Fibroblast of gingiva (primary cell): ENCODE data around the gene SLC24A3.

ENCODE experiments used
- DNase-seq: peaks from one replicate; pipeline ENCODE4 v3.0.0-alpha.2; 2011; ENCODE audit warnings: low read depth

SLC24A3 gene

GRCh38 chr20:19341348-19342053 lies 129.1 kb downstream of the SLC24A3 start:
- DNase-seq, result no peak

- DNase-seq, result no peak
Observed at GRCh38 chr20:19344341-19344740, 131.9 kb downstream of the SLC24A3 start.

DNA sequence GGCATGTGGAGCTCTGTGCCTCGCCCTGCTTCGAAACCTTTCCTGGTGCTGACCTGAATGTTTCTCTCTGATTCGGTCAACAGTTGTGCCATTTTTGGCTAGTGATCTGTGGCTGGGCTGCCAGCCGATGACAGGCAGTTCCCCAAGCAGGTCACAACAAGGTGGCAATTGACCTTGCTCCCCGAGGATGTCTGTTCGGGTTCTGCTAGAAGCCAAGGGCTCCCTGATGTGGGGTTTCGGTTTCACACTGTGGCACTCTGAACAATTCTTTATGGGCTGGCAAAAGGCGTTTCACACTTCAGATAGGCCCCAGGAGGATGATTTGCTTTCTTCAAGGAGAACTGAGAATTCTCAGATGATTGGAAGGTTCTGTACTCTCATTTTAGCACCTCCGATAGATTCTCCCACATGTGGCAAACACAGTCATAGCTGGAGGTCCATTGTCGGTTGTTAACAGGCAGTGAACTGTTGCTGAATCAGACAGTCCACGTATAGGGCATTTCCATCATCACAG lies 135.6 kb downstream of the SLC24A3 start:
- no peak for DNase-seq

- no peak for DNase-seq
Observed at GRCh38 chr20:19348582-19348981, 136.1 kb downstream of the SLC24A3 start.

DNA sequence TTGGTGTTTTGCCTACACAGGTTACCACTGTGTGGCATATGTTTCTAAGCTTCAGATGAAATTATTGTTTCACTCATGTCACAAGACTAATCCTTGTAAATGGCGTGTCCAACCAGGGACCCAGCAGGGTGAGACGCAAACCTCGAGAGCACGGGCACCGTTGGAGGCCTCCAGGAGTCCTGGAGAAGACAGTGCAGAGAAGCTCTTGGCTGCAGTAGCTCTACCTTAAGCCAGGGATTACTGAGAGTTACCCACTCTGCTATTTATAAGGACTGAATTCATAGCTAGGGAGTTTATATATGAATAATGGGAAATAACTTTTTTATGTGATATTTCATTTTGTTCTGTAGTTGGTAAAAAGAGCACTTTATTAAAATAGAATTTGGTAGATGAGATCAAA lies 137.4 kb downstream of the SLC24A3 start:
- DNase-seq, result no peak

GRCh38 chr20:19351542-19351941 lies 139.1 kb downstream of the SLC24A3 start:
- DNase-seq, result no peak

- peak; percentile 18 for DNase-seq
Observed at GRCh38 chr20:19354950-19355349, 142.5 kb downstream of the SLC24A3 start.

DNA sequence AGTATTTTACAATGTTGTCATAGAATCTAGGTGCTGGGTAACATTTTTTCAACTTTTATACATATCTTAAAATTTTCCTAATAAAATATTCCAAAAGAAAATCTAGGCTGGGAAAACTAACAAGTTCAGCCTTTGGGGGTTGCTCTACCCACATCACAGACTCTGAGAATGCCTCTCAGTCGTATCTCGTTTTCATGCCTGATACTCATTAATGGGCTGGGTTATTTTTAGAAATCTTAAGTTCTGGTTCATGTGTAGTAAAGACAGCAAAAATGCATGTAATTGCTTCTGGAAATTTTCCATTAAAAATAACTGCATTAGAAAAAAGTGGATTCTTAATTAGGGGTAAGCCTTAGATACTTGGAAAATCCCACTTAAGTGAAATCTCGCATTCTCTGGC lies 149.3 kb downstream of the SLC24A3 start:
- no peak for DNase-seq

- no peak for DNase-seq
Observed at GRCh38 chr20:19363476-19363875, 151.0 kb downstream of the SLC24A3 start.

DNA sequence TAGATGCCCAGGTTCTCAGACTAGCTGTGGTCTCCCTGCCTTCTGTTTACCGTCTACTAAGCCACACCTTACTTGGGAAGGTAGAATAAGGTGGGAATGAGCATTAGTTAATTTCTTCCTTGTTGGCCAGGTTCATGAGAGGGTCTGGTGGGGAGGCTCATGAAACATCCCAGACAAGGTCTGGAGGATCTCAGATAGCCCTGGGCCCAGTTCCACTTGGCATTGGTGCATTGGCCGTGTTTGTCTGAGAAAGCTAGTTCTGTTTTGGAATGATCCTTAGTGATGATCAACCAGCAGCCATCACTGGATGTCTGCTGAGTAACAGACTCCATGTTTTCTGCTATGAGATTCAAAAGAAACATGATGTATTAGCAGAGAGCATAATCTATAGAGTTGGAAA lies 155.1 kb downstream of the SLC24A3 start:
- no peak for DNase-seq

- no peak for DNase-seq
Observed at GRCh38 chr20:19368351-19368750, 155.9 kb downstream of the SLC24A3 start.

- no peak for DNase-seq
Observed at GRCh38 chr20:19370076-19371075, 157.9 kb downstream of the SLC24A3 start.

GRCh38 chr20:19371112-19371511 lies 158.7 kb downstream of the SLC24A3 start:
- DNase-seq, result no peak

DNA sequence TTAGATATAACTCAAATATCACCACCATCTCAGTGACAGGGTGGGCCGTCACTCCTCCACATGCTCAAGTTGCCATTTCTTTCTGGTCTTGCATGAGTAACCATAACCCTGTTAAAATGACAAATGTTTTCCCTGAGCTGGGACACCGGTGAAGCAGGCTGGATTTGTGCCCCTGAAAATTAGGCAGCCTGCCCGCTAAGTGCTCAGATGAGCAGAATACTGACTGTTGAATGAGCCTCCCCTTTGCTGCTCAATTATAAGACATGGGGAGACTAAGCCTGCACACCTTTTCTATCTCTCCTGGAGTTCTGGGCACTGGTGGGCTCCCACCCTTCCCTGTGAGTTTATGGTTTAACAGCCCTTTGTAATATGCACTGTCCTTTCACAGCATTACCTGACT lies 161.8 kb downstream of the SLC24A3 start:
- DNase-seq, result no peak

GRCh38 chr20:19375395-19375794 lies 163.0 kb downstream of the SLC24A3 start:
- DNase-seq, result no peak

DNA sequence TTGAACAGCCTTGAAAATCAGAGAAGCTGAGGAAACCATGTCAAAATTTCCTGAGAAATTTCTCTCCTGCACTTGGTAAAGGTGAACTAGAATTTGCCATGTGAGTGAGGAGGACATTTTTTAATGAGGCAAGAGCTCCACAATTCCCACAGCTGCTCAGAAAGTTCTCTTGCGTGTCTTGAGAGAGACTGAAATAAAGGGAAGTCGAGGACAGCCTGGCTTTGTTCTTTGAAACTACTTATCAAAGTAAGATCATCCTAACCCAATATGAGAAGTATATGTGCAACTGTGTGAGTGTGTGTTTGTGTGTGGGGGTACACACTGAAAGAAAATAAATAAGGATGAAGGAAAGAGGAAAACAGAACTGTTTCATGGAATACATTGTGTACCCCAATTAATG lies 163.4 kb downstream of the SLC24A3 start:
- DNase-seq, result no peak

- DNase-seq, result no peak
Observed at GRCh38 chr20:19376451-19377229, 164.2 kb downstream of the SLC24A3 start.

DNA sequence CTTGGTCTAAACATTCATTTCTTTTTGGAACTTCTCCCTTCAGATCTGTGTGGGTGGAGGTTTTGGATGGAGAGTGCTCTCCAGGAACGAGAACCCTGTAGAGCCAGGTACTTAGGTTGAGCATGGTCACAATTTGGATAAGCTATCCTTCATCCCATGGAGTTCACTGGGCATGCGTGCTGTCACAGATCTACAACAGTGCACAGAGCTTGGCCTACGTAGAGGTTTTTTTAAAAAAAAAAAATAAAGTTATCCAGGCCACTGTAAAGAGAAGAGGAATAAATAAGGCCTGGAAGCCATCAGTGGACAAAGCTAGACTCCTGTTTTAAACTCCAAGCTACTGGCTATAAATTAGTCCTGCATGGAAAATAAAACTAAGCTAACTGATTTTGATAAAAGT lies 165.6 kb downstream of the SLC24A3 start:
- no peak for DNase-seq

DNA sequence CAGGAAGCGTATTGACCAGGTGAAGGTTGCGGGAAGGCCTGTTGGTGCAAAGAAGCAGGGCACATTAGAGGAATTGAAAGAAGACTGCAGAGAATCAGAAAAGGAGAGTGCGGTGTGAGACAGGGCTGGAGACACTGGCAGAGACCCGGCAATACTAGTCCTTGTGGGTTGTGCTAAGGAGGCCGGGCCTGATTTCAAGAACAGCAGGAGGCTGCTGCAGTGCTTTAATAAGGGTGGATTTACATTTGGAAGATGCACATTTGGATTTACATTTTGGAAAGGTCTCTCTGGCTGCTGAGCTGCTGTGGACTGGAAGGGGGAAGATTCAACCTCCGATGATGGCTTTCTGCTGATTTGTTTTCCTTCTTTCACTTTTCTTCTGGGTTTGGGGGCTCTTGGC lies 167.8 kb downstream of the SLC24A3 start:
- DNase-seq, result no peak

GRCh38 chr20:19381947-19382346 lies 169.5 kb downstream of the SLC24A3 start:
- no peak for DNase-seq

DNA sequence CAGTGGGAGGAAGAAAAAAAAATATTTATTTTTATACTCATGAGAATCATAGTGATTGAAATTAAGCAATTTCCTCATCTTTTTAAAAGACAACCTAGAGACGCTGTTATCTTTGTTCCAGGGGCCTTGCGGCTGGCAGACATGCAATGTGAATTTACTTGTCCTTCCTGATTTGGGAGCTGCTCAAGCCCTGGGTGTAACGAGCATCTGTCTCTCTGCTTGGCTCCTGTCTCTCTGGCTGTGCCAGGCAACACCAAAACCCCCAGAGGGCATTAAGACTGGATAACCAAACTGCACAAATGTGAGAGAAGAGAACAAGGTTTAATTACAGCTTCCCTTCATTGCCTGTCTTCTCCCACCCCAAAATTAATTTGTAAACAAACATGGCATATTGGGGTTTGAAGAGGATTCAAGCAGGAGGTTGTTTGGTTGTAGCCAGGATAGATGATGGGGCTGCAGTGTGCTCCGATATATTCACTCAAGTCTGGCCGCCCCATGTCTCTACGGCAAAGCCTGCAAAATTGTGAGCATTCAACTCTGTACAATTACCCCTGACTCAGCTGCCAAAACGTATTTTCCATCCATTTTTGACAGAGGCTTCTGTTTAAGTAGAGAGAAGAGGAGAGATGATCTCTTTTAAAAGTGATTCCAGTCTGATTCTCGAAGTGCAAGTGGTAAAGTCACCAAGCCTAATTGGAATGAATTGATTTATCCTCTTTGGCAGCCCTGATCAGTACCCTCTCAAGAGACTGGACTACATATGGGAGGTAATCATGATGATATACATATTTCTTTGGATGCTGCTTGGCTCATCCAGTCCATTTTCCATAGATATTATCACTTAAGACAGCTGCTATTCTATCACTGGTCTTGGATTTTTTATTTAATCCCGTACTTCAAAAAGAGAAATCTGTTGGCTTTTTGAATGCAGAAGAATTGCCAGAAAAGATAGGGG lies 170.2 kb downstream of the SLC24A3 start:
- DNase-seq, result no peak
